ENCODE results near the gene EXOC6B. TPM values are rescaled to one million over a fixed set of nuclear protein-coding genes. Genes with fewer than 3 reads are reported as not detected.

The EXOC6B gene
- polyA plus RNA-seq, 1 donor, result 11.5 TPM

GRCh38 chr2:72185206-72185605, 640.6 kb downstream of the EXOC6B start:
- WGBS (ENCODE audit: insufficient coverage, low lambda C conversion rate), result no CpG with 5 or more reads among the region's 1 CpG

GRCh38 chr2:72183466-72183865, 642.4 kb downstream of the EXOC6B start:
- DNase-seq, result no peak
- WGBS (ENCODE audit: insufficient coverage, low lambda C conversion rate), result no CpG with 5 or more reads among the region's 2 CpGs
- Histone ChIP-seq H3K36me3 (ENCODE audit: control insufficient read depth, insufficient read depth, low read length) (peaks cover 4% of the 10 kb centered on the region), H3K27ac (ENCODE audit: low read length) (no peak overlapping the region), H3K27me3 (ENCODE audit: control insufficient read depth, insufficient read depth, low read length) (no peaks in the 10 kb centered on the region), H3K4me1 (ENCODE audit: control insufficient read depth, insufficient read depth, low read length) (no peaks in the 10 kb centered on the region), H3K4me3 (ENCODE audit: low read length) (no peak overlapping the region), H3K9me3 (ENCODE audit: control insufficient read depth, low read depth, low read length) (peaks cover 9% of the 10 kb centered on the region)

More at GRCh38 chr2:72185206-72185605, 640.6 kb downstream of the EXOC6B start:
- H3K9me3 ChIP-seq (ENCODE audit: control insufficient read depth, low read depth, low read length), result peaks cover 9% of the 10 kb centered on the region
- no peaks in the 10 kb centered on the region for H3K27me3 ChIP-seq (ENCODE audit: control insufficient read depth, insufficient read depth, low read length)
- no peak overlapping the region for H3K27ac ChIP-seq (ENCODE audit: low read length)
- H3K4me3 ChIP-seq (ENCODE audit: low read length), result no peak overlapping the region
- DNase-seq, result no peak
- H3K4me1 ChIP-seq (ENCODE audit: control insufficient read depth, insufficient read depth, low read length), result no peaks in the 10 kb centered on the region
- H3K36me3 ChIP-seq (ENCODE audit: control insufficient read depth, insufficient read depth, low read length), result no peaks in the 10 kb centered on the region

- Histone ChIP-seq H3K4me1 (ENCODE audit: control insufficient read depth, insufficient read depth, low read length) (no peaks in the 10 kb centered on the region), H3K9me3 (ENCODE audit: control insufficient read depth, low read depth, low read length) (peaks cover 8% of the 10 kb centered on the region), H3K27me3 (ENCODE audit: control insufficient read depth, insufficient read depth, low read length) (no peaks in the 10 kb centered on the region), H3K4me3 (ENCODE audit: low read length) (no peak overlapping the region), H3K27ac (ENCODE audit: low read length) (no peak overlapping the region), H3K36me3 (ENCODE audit: control insufficient read depth, insufficient read depth, low read length) (peaks cover 6% of the 10 kb centered on the region)
- DNase-seq, result peak; percentile 17 to 55
Measured at GRCh38 chr2:72183016-72183415, 642.8 kb downstream of the EXOC6B start.

- Histone ChIP-seq H3K27ac (ENCODE audit: low read length) (no peak overlapping the region), H3K27me3 (ENCODE audit: control insufficient read depth, insufficient read depth, low read length) (no peaks in the 10 kb centered on the region), H3K4me3 (ENCODE audit: low read length) (no peak overlapping the region), H3K9me3 (ENCODE audit: control insufficient read depth, low read depth, low read length) (peaks cover 3% of the 10 kb centered on the region), H3K4me1 (ENCODE audit: control insufficient read depth, insufficient read depth, low read length) (no peaks in the 10 kb centered on the region), H3K36me3 (ENCODE audit: control insufficient read depth, insufficient read depth, low read length) (peaks cover 11% of the 10 kb centered on the region)
- WGBS (ENCODE audit: insufficient coverage, low lambda C conversion rate), result 100% methylated on average over 2 of the region's 4 CpGs
- DNase-seq, result no peak
Measured at GRCh38 chr2:72182547-72182946, 643.3 kb downstream of the EXOC6B start.

GRCh38 chr2:72181616-72182015, 644.2 kb downstream of the EXOC6B start:
- H3K4me1 ChIP-seq (ENCODE audit: control insufficient read depth, insufficient read depth, low read length), result no peaks in the 10 kb centered on the region
- H3K27ac ChIP-seq (ENCODE audit: low read length), result no peak overlapping the region
- no peaks in the 10 kb centered on the region for H3K27me3 ChIP-seq (ENCODE audit: control insufficient read depth, insufficient read depth, low read length)
- H3K36me3 ChIP-seq (ENCODE audit: control insufficient read depth, insufficient read depth, low read length), result peaks cover 17% of the 10 kb centered on the region
- DNase-seq, result no peak
- no peak overlapping the region for H3K4me3 ChIP-seq (ENCODE audit: low read length)
- WGBS (ENCODE audit: insufficient coverage, low lambda C conversion rate), result no CpG with 5 or more reads among the region's 2 CpGs
- no peaks in the 10 kb centered on the region for H3K9me3 ChIP-seq (ENCODE audit: control insufficient read depth, low read depth, low read length)

- no peaks in the 10 kb centered on the region for H3K4me1 ChIP-seq (ENCODE audit: control insufficient read depth, insufficient read depth, low read length)
- H3K4me3 ChIP-seq (ENCODE audit: low read length), result no peak overlapping the region
- peaks cover 25% of the 10 kb centered on the region for H3K36me3 ChIP-seq (ENCODE audit: control insufficient read depth, insufficient read depth, low read length)
- H3K9me3 ChIP-seq (ENCODE audit: control insufficient read depth, low read depth, low read length), result no peaks in the 10 kb centered on the region
- no peak for DNase-seq
- H3K27me3 ChIP-seq (ENCODE audit: control insufficient read depth, insufficient read depth, low read length), result no peaks in the 10 kb centered on the region
- WGBS (ENCODE audit: insufficient coverage, low lambda C conversion rate), result no CpG with 5 or more reads among the region's 1 CpG
- H3K27ac ChIP-seq (ENCODE audit: low read length), result no peak overlapping the region
Measured at GRCh38 chr2:72180351-72180750, 645.5 kb downstream of the EXOC6B start.

- WGBS (ENCODE audit: insufficient coverage, low lambda C conversion rate), result no CpG with 5 or more reads among the region's 2 CpGs
Measured at GRCh38 chr2:72178551-72178950, 647.3 kb downstream of the EXOC6B start.

GRCh38 chr2:72176281-72176680, 649.6 kb downstream of the EXOC6B start:
- Histone ChIP-seq H3K27me3 (ENCODE audit: control insufficient read depth, insufficient read depth, low read length) (no peaks in the 10 kb centered on the region), H3K4me1 (ENCODE audit: control insufficient read depth, insufficient read depth, low read length) (no peaks in the 10 kb centered on the region), H3K27ac (ENCODE audit: low read length) (no peak overlapping the region), H3K36me3 (ENCODE audit: control insufficient read depth, insufficient read depth, low read length) (peaks cover 25% of the 10 kb centered on the region), H3K4me3 (ENCODE audit: low read length) (no peak overlapping the region), H3K9me3 (ENCODE audit: control insufficient read depth, low read depth, low read length) (no peaks in the 10 kb centered on the region)
- no peak for DNase-seq
- WGBS (ENCODE audit: insufficient coverage, low lambda C conversion rate), result no CpG with 5 or more reads among the region's 1 CpG

More at GRCh38 chr2:72178551-72178950, 647.3 kb downstream of the EXOC6B start:
- no peak overlapping the region for H3K27ac ChIP-seq (ENCODE audit: low read length)
- peaks cover 25% of the 10 kb centered on the region for H3K36me3 ChIP-seq (ENCODE audit: control insufficient read depth, insufficient read depth, low read length)
- no peaks in the 10 kb centered on the region for H3K9me3 ChIP-seq (ENCODE audit: control insufficient read depth, low read depth, low read length)
- no peaks in the 10 kb centered on the region for H3K4me1 ChIP-seq (ENCODE audit: control insufficient read depth, insufficient read depth, low read length)
- no peak overlapping the region for H3K4me3 ChIP-seq (ENCODE audit: low read length)
- H3K27me3 ChIP-seq (ENCODE audit: control insufficient read depth, insufficient read depth, low read length), result no peaks in the 10 kb centered on the region
- DNase-seq, result no peak

GRCh38 chr2:72175636-72176035, 650.2 kb downstream of the EXOC6B start:
- Histone ChIP-seq H3K27ac (ENCODE audit: low read length) (no peak overlapping the region), H3K27me3 (ENCODE audit: control insufficient read depth, insufficient read depth, low read length) (no peaks in the 10 kb centered on the region), H3K4me1 (ENCODE audit: control insufficient read depth, insufficient read depth, low read length) (no peaks in the 10 kb centered on the region), H3K9me3 (ENCODE audit: control insufficient read depth, low read depth, low read length) (no peaks in the 10 kb centered on the region), H3K4me3 (ENCODE audit: low read length) (no peak overlapping the region), H3K36me3 (ENCODE audit: control insufficient read depth, insufficient read depth, low read length) (peaks cover 25% of the 10 kb centered on the region)
- no peak for DNase-seq
- WGBS (ENCODE audit: insufficient coverage, low lambda C conversion rate), result no CpG with 5 or more reads among the region's 4 CpGs

GRCh38 chr2:72173640-72174321, 652.1 kb downstream of the EXOC6B start:
- Histone ChIP-seq H3K4me3 (ENCODE audit: low read length) (no peak overlapping the region), H3K27me3 (ENCODE audit: control insufficient read depth, insufficient read depth, low read length) (no peaks in the 10 kb centered on the region)
- WGBS (ENCODE audit: insufficient coverage, low lambda C conversion rate), result 0% methylated on average over 1 of the region's 8 CpGs

GRCh38 chr2:72172478-72172877, 653.4 kb downstream of the EXOC6B start:
- no peaks in the 10 kb centered on the region for H3K9me3 ChIP-seq (ENCODE audit: control insufficient read depth, low read depth, low read length)
- no peak for DNase-seq
- no peak overlapping the region for H3K4me3 ChIP-seq (ENCODE audit: low read length)
- no CpG with 5 or more reads among the region's 2 CpGs for WGBS (ENCODE audit: insufficient coverage, low lambda C conversion rate)
- peaks cover 14% of the 10 kb centered on the region for H3K36me3 ChIP-seq (ENCODE audit: control insufficient read depth, insufficient read depth, low read length)
- no peaks in the 10 kb centered on the region for H3K4me1 ChIP-seq (ENCODE audit: control insufficient read depth, insufficient read depth, low read length)
- no peaks in the 10 kb centered on the region for H3K27me3 ChIP-seq (ENCODE audit: control insufficient read depth, insufficient read depth, low read length)
- no peak overlapping the region for H3K27ac ChIP-seq (ENCODE audit: low read length)

More at GRCh38 chr2:72173640-72174321, 652.1 kb downstream of the EXOC6B start:
- no peaks in the 10 kb centered on the region for H3K4me1 ChIP-seq (ENCODE audit: control insufficient read depth, insufficient read depth, low read length)
- no peaks in the 10 kb centered on the region for H3K9me3 ChIP-seq (ENCODE audit: control insufficient read depth, low read depth, low read length)
- H3K27ac ChIP-seq (ENCODE audit: low read length), result no peak overlapping the region
- peaks cover 23% of the 10 kb centered on the region for H3K36me3 ChIP-seq (ENCODE audit: control insufficient read depth, insufficient read depth, low read length)
- no peak for DNase-seq

All from large intestine (tissue), 3 donors.